Subcutaneous abdominal adipose tissue (tissue), 5 donors: ENCODE results near the gene ABHD17B.

Experiments used
- H3K27ac ChIP-seq: one replicate; pipeline ENCODE4 v1.7.0; 2013; ENCODE audit warnings: low read depth, mild to moderate bottlenecking, inconsistent platforms, low read length, moderate library complexity
- H3K27me3 ChIP-seq, 5 donors: one replicate each; pipeline ENCODE4 v1.7.0; 2013; ENCODE audit warnings: low read length in 5 of 5, inconsistent platforms in 1 of 5; ENCODE audit not compliant: control insufficient read depth in 5 of 5, insufficient read depth in 4 of 5
- H3K36me3 ChIP-seq, 5 donors: one replicate each; pipeline ENCODE4 v1.7.0; 2013; ENCODE audit warnings: low read length in 5 of 5; ENCODE audit not compliant: control insufficient read depth in 5 of 5, insufficient read depth in 5 of 5
- H3K4me1 ChIP-seq, 5 donors: one replicate each; pipeline ENCODE4 v1.7.0; 2013; ENCODE audit warnings: low read length in 5 of 5, mild to moderate bottlenecking in 3 of 5, moderate library complexity in 1 of 5; ENCODE audit not compliant: control insufficient read depth in 5 of 5, insufficient read depth in 5 of 5
- H3K4me3 ChIP-seq, 5 donors: one replicate each; pipeline ENCODE4 v1.7.0; 2013; ENCODE audit warnings: low read length in 5 of 5, low read depth in 1 of 5
- H3K9ac ChIP-seq, 5 donors: one replicate each; pipeline ENCODE4 v1.7.0; 2013; ENCODE audit warnings: low read length in 5 of 5, mild to moderate bottlenecking in 4 of 5, moderate library complexity in 3 of 5
- H3K9me3 ChIP-seq, 5 donors: one replicate each; pipeline ENCODE4 v1.7.0; 2013; ENCODE audit warnings: low read length in 5 of 5; ENCODE audit not compliant: control insufficient read depth in 5 of 5
- donor health status: healthy.
- donor health status: healthy.
- donor health status: healthy.
- donor health status: healthy.
- donor health status: healthy.

ABHD17B gene

DNA sequence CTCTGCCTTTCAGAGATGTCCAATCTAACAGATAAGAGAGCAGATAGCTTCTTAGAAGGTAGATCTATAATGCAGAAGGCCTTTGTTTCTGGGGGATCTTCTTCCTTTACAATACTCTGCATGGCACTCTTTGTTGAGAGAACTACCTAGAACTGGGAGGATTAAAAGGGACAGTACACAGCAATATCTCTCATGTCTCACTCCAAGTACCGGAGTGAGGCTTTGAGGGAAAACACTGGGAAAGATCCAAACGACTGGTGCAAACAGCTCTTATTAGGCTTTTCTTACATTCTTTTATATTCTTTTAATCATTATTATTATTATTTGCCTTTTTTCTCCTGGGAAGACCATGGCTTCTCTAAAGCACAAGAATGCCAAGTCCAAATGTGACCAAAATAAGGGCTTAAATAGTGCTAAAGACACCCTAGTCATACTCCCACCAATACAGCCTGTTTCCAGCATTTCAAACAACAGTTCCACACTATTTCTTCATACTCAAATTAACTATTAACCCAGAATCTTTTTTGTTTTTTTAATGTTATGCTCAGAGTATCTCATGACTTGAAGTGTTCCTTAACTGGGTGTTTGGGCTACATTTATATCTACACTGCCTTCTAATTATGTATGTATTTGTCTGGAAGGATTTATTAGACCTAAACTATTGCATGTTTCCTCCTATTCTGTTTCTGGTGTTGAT is 52.7 kb downstream of the ABHD17B start:
- no peak overlapping the region for H3K4me3 ChIP-seq
- no peaks in the 10 kb centered on the region for H3K27me3 ChIP-seq
- peaks cover 0 to 12% (median 0%) of the 10 kb centered on the region in 5 donors for H3K36me3 ChIP-seq
- H3K9me3 ChIP-seq, result peaks cover 5 to 18% (median 12%) of the 10 kb centered on the region in 5 donors
- H3K9ac ChIP-seq, result no peak overlapping the region
- no peak overlapping the region for H3K27ac ChIP-seq
- no peaks in the 10 kb centered on the region for H3K4me1 ChIP-seq

DNA sequence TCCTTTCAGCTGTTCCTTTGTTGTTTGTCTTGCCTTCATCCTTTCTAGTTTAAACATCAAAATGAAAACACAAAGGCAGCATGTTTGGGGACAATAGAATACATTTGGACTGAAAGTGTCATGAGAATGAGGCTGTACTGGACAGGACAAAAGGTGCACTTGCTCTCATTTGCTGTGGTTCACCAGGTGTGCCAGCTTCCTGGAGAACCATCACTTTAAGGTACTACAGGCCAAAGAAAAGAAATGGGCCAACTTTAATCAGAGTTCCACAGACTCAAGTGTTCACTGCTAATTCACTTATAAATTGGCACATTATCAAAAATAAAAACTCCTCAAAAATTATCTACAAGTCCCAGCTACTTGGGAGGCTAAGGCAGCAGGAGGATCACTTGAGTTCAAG is 53.8 kb downstream of the ABHD17B start:
- H3K27ac ChIP-seq, result no peak overlapping the region

DNA sequence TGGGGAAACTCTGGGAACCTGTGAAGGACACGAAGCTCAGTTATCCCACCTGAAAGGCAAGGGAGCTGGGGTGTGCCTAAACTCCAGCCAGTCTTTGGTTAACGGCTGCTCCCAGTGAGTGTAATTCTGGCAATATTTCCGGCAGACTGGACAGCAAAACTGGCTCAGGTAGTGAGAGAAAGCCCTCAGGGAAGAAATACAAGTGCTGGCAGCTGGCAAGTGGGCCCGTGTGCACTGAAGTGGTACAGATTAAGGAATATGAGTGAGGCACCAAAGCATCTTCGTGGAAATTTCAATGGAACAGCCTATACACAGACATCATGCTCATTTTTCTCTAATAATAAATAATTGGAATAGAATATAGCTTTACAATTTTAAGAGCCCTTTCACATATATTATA is 56.2 kb downstream of the ABHD17B start:
- no peaks in the 10 kb centered on the region for H3K36me3 ChIP-seq
- H3K9me3 ChIP-seq, result peaks cover 5 to 10% (median 6%) of the 10 kb centered on the region in 5 donors
- H3K9ac ChIP-seq, result no peak overlapping the region
- no peaks in the 10 kb centered on the region for H3K4me1 ChIP-seq
- no peak overlapping the region for H3K27ac ChIP-seq
- H3K4me3 ChIP-seq, result no peak overlapping the region
- H3K27me3 ChIP-seq, result no peaks in the 10 kb centered on the region

More for the DNA sequence above, 53.8 kb downstream of the ABHD17B start:
- no peaks in the 10 kb centered on the region for H3K27me3 ChIP-seq
- H3K9me3 ChIP-seq, result peaks cover 5 to 18% (median 12%) of the 10 kb centered on the region in 5 donors
- H3K36me3 ChIP-seq, result peaks cover 0 to 8% (median 0%) of the 10 kb centered on the region in 5 donors
- H3K4me1 ChIP-seq, result no peaks in the 10 kb centered on the region
- H3K4me3 ChIP-seq, result no peak overlapping the region
- no peak overlapping the region for H3K9ac ChIP-seq

DNA sequence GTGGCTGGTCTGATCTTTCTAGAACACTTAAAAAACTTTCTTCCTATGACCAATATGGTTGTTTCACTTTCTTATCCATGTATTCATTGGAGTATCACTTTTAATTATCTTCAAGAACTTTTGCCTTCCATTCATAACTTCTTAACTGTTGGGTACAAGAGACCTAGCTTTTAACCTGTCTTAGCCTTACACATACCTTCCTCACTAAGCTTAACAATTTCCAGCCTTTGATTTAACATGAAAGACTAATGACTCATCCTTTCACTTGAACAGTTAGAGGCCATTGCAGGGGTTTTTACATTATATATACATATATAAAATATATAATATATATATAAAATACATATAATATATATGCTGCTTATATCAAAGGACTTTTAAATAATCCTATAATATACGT is 57.9 kb downstream of the ABHD17B start:
- no peaks in the 10 kb centered on the region for H3K9me3 ChIP-seq
- H3K27me3 ChIP-seq, result no peaks in the 10 kb centered on the region
- H3K36me3 ChIP-seq, result no peaks in the 10 kb centered on the region
- no peak overlapping the region for H3K4me3 ChIP-seq
- no peak overlapping the region for H3K27ac ChIP-seq
- no peaks in the 10 kb centered on the region for H3K4me1 ChIP-seq
- H3K9ac ChIP-seq, result no peak overlapping the region

DNA sequence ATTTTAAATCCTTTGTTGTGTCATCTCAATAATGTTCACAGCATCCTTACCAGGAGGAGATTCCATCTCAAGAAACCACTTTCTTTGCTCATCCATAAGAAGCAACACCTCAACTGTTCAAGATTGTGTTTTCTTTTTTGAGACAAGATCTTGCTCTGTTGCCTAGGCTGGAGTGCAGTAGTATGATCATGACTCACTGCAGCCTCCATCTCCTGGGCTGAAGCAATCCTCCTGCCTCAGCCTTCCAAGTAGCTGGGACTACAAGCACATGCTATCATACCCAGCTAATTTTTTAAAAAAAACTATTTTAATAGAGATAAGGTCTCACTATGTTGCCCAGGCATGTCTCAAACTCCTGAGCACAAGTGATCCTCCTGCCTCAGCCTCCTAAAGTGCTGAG is 60.0 kb downstream of the ABHD17B start:
- H3K9me3 ChIP-seq, result no peaks in the 10 kb centered on the region
- no peak overlapping the region for H3K27ac ChIP-seq
- H3K27me3 ChIP-seq, result no peaks in the 10 kb centered on the region
- H3K36me3 ChIP-seq, result no peaks in the 10 kb centered on the region
- no peak overlapping the region for H3K4me3 ChIP-seq
- H3K4me1 ChIP-seq, result no peaks in the 10 kb centered on the region
- H3K9ac ChIP-seq, result no peak overlapping the region

DNA sequence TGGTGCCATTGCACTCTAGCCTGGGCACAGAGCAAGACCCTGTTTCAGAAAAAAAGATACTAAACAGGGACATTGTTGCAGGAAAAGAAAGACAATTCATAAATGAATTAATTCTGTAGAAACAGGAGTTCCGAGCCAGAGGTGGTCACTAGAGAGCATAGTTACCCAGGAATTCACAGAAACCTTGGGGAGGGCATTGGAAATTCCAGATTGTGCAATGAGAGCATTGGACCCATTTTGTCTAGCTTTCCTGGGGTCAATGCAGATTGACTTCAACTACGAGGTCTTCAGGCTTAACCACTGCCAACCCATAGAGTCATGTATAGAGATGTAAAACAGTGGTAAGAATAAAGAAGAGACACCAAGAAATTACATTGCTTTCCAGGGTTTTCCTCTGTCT is 63.1 kb downstream of the ABHD17B start:
- Histone ChIP-seq H3K4me1 (no peaks in the 10 kb centered on the region), H3K9ac (no peak overlapping the region), H3K9me3 (no peaks in the 10 kb centered on the region), H3K4me3 (no peak overlapping the region), H3K27me3 (no peaks in the 10 kb centered on the region), H3K27ac (no peak overlapping the region), H3K36me3 (no peaks in the 10 kb centered on the region)

DNA sequence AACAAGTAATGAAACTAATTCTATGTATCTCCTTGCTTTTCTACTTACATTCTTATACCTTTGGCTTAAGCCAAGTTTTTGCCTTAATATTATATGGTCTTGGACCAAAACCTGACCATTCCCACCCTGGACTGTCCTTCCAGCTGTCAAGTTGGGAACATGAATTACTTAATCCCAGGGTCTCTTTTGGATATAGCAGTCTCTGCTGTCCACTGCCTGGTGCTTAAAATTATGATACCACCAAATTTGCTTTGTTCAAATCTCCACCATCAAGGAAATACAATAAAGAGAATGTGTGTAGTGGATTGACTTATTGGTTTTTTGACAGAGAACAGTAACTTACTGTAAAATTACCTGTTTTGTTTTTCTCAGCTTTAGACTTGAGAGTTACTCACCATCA is 66.2 kb downstream of the ABHD17B start:
- no peak overlapping the region for H3K27ac ChIP-seq
- H3K4me3 ChIP-seq, result no peak overlapping the region
- H3K9me3 ChIP-seq, result peaks cover 0 to 2% (median 0%) of the 10 kb centered on the region in 5 donors
- no peaks in the 10 kb centered on the region for H3K27me3 ChIP-seq
- no peaks in the 10 kb centered on the region for H3K36me3 ChIP-seq
- no peak overlapping the region for H3K9ac ChIP-seq
- no peaks in the 10 kb centered on the region for H3K4me1 ChIP-seq

DNA sequence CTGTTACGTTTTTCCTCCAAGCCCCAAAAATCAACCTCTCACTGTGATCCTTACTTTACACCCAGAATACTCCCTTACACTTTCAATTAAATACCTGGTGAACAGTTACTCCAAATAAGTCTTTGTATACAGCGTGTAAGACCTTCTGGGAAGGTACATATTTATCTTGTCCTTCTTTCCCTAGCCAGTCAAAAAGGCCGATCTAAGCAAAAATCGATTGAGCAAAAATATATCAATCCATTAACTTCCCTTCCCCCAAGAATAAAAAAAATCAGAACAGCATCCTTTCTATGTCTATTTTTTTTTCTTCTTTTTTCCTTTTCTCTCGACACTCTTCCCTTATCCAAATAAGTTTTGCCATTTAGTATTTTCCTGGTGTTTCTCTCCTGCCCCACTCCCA is 71.3 kb downstream of the ABHD17B start:
- Histone ChIP-seq H3K27ac (no peak overlapping the region), H3K27me3 (no peaks in the 10 kb centered on the region), H3K4me1 (no peaks in the 10 kb centered on the region), H3K9me3 (peaks cover 0 to 6% (median 2%) of the 10 kb centered on the region in 5 donors), H3K9ac (no peak overlapping the region), H3K4me3 (no peak overlapping the region), H3K36me3 (no peaks in the 10 kb centered on the region)

DNA sequence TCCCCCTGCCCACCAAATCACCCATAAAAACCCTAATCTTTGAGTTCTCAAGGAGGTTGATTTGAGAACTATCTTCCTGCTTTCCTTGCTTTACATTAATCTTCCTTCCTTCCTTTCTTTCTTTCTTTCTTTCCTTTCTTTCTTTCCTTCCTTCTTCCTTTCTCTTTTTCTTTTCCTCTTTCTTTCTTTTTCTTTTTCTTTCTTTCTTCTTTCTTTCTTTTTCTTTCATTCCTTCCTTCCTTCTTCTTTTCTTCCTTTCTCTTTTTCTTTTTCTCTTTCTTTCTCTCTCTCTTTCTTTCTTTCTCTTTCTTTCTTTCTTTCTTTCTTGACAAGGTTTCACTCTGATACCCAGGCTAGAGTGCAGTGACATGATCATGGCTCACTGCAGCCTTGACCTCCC is 75.4 kb downstream of the ABHD17B start:
- H3K4me3 ChIP-seq, result no peak overlapping the region
- H3K4me1 ChIP-seq, result no peaks in the 10 kb centered on the region
- H3K27ac ChIP-seq, result no peak overlapping the region
- H3K9me3 ChIP-seq, result peaks cover 0 to 16% (median 2%) of the 10 kb centered on the region in 5 donors
- H3K9ac ChIP-seq, result no peak overlapping the region
- H3K27me3 ChIP-seq, result no peaks in the 10 kb centered on the region
- H3K36me3 ChIP-seq, result no peaks in the 10 kb centered on the region

DNA sequence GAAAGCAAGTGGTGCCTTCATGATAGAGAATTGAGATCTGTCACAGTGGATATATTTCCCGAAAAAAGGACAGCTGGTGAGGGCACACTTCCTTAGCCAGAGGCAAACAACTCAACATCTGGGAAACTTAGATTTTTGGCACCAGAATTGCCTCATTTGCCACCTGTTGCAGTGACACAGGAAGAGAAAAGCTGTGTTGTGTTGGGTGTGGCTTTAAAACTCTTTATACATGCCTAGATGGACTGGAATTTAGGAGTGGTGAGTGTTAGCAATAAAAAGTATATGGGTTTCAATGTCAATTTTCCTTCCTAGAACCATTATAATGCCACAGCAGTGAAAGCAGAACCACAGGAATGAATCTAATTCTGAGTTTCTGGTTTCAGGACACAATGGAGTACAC is 80.1 kb downstream of the ABHD17B start:
- Histone ChIP-seq H3K27me3 (no peaks in the 10 kb centered on the region), H3K9ac (no peak overlapping the region)

More for the DNA sequence above, 80.1 kb downstream of the ABHD17B start:
- no peak overlapping the region for H3K4me3 ChIP-seq
- peaks cover 0 to 16% (median 2%) of the 10 kb centered on the region in 5 donors for H3K9me3 ChIP-seq
- H3K36me3 ChIP-seq, result no peaks in the 10 kb centered on the region
- no peak overlapping the region for H3K27ac ChIP-seq
- H3K4me1 ChIP-seq, result no peaks in the 10 kb centered on the region
